HCT116 (cell line): Measurements from ENCODE around the gene TTC23L. TPM values are rescaled to one million over a fixed set of nuclear protein-coding genes. Genes with fewer than 3 reads are reported as not detected.

Experiments
- ATAC-seq: fragments of 200-7000 bp; cut with Tn5 transposase; 2 replicates; pipeline ENCODE4 v1.9.1; 2020; ENCODE audit warnings: mild to moderate bottlenecking, moderate library complexity
- BruUV-seq: library from RNA; stranded (reverse); fragments of 400-500 nt; replicated peaks from 2 replicates; lab custom pipeline; 2021; lab: Mats Ljungman, UMichigan
- CTCF ChIA-PET: fragments of 300-600 bp; sonication (Branson Sonifier 250); formaldehyde crosslinking; loops from one replicate; lab custom pipeline; 2021; ENCODE audit warnings: antibody characterized with exemption; lab: Charles Lee
- POLR2A ChIA-PET: fragments of 300-600, 350-600 bp; sonication (Branson Sonifier 250); formaldehyde crosslinking; loops from one replicate; lab custom pipeline; 2021; ENCODE audit warnings: antibody characterized with exemption; lab: Charles Lee
- RAD21 ChIA-PET, 2 experiments: fragments of 300-600 bp; sonication (Branson Sonifier 250); formaldehyde crosslinking; loops; one replicate each; lab custom pipeline; 2023; ENCODE audit warnings: low total read pairs in 2 of 2; ENCODE audit not compliant: uncharacterized antibody in 2 of 2, unreplicated experiment in 2 of 2, low non-redundant PET in 1 of 2; lab: Charles Lee
- DNase-seq: peaks from one replicate; pipeline ENCODE4 v3.0.0-alpha.2; 2010; ENCODE audit warnings: low read depth, low spot score
- H2AFZ ChIP-seq: fragments of 200-600 bp; shearing (Covaris generic), sonication (generic); 2 replicates; pipeline ENCODE4 v1.6.1; 2017; ENCODE audit warnings: low read depth, mixed run types, mixed read lengths, antibody characterized with exemption, low read length; ENCODE audit not compliant: poor library complexity, severe bottlenecking
- H3K27ac ChIP-seq: 2 replicates; pipeline ENCODE4 v1.5.1; 2012; ENCODE audit warnings: low read depth, low read length
- H3K27me3 ChIP-seq: fragments of 200-600 bp; sonication (generic); 2 replicates; pipeline ENCODE4 v1.6.1; 2016; ENCODE audit warnings: mixed run types, low read length, mixed read lengths; ENCODE audit not compliant: insufficient read depth
- H3K36me3 ChIP-seq, 2 experiments: fragments of 200-500 bp in 1 of 2; fragments of 200-600 bp in 1 of 2; sonication (Bioruptor generic) in 1 of 2; sonication (generic) in 1 of 2; 2 replicates each; pipeline versions ENCODE4 v1.5.1 to v1.6.1; 2014 to 2016; ENCODE audit warnings: low read length in 2 of 2, inconsistent platforms in 1 of 2, mixed read lengths in 1 of 2, mixed run types in 1 of 2; ENCODE audit not compliant: insufficient read depth in 2 of 2, control insufficient read depth in 1 of 2
- H3K4me1 ChIP-seq, 2 experiments: fragments of 200-600 bp in 1 of 2; sonication (generic) in 1 of 2; 2 replicates each; pipeline versions ENCODE4 v1.5.1 to v1.6.1; 2012 to 2017; ENCODE audit warnings: low read length in 2 of 2, inconsistent platforms in 1 of 2, mild to moderate bottlenecking in 1 of 2, mixed read lengths in 1 of 2, mixed run types in 1 of 2, moderate library complexity in 1 of 2; ENCODE audit not compliant: insufficient read depth in 2 of 2, control insufficient read depth in 1 of 2
- H3K4me2 ChIP-seq: fragments of 200-600 bp; sonication (generic); 2 replicates; pipeline ENCODE4 v1.6.1; 2017; ENCODE audit warnings: mixed run types, low read length, mixed read lengths
- H3K4me3 ChIP-seq, 2 experiments: fragments of 200-600 bp in 1 of 2; sonication (generic) in 1 of 2; replicated peaks in 1 of 2; 2 replicates each; pipeline ENCODE4 v1.5.1; 2011 to 2016; ENCODE audit warnings: low read length in 2 of 2, control low read depth in 1 of 2, low read depth in 1 of 2, mild to moderate bottlenecking in 1 of 2, mixed read lengths in 1 of 2, mixed run types in 1 of 2
- H3K79me2 ChIP-seq: fragments of 200-600 bp; sonication (generic); 2 replicates; pipeline ENCODE4 v1.6.1; 2017; ENCODE audit warnings: mild to moderate bottlenecking, mixed run types, low read length, moderate library complexity, mixed read lengths; ENCODE audit not compliant: insufficient read depth
- H3K9ac ChIP-seq: fragments of 200-600 bp; sonication (generic); 2 replicates; pipeline ENCODE4 v1.6.1; 2016; ENCODE audit warnings: low read length, mixed read lengths
- H3K9me2 ChIP-seq: fragments of 200-600 bp; sonication (generic), shearing (Covaris generic); 2 replicates; pipeline ENCODE4 v1.6.1; 2017; ENCODE audit warnings: mixed run types, mild to moderate bottlenecking, moderate library complexity; ENCODE audit not compliant: insufficient read depth
- H3K9me3 ChIP-seq, 2 experiments: fragments of 200-500 bp in 1 of 2; fragments of 200-600 bp in 1 of 2; sonication (Bioruptor generic) in 1 of 2; sonication (generic) in 1 of 2; 2 replicates each; pipeline ENCODE4 v1.6.1; 2014 to 2017; ENCODE audit warnings: low read length in 2 of 2, mixed read lengths in 2 of 2, inconsistent platforms in 1 of 2, low read depth in 1 of 2, mild to moderate bottlenecking in 1 of 2, mixed run types in 1 of 2, moderate library complexity in 1 of 2; ENCODE audit not compliant: control insufficient read depth in 1 of 2, insufficient read depth in 1 of 2
- H4K20me1 ChIP-seq: fragments of 200-600 bp; sonication (generic), shearing (Covaris generic); 2 replicates; pipeline ENCODE4 v1.6.1; 2017; ENCODE audit warnings: mixed run types, mild to moderate bottlenecking, moderate library complexity; ENCODE audit not compliant: insufficient read depth
- CEBPB ChIP-seq: IDR thresholded peaks from 2 replicates; pipeline ENCODE4 v1.6.1; 2012; ENCODE audit warnings: low read depth
- CTCF ChIP-seq, 3 experiments: fragments of 200-600 bp in 1 of 3; sonication (generic) in 1 of 3; IDR thresholded peaks in 2 of 3; conservative IDR thresholded peaks in 1 of 3; 2 replicates each; pipeline ENCODE4 v1.5.1; 2012 to 2017; ENCODE audit warnings: low read depth in 2 of 3, low read length in 2 of 3, antibody characterized with exemption in 1 of 3, borderline replicate concordance in 1 of 3, control low read depth in 1 of 3, mild to moderate bottlenecking in 1 of 3, mixed read lengths in 1 of 3, mixed run types in 1 of 3, moderate library complexity in 1 of 3; ENCODE audit not compliant: insufficient read depth in 1 of 3
- EGR1 ChIP-seq: IDR thresholded peaks from 2 replicates; pipeline ENCODE4 v1.6.1; 2012; ENCODE audit warnings: low read depth
- ELF1 ChIP-seq: IDR thresholded peaks from 2 replicates; pipeline ENCODE4 v1.6.1; 2012; ENCODE audit warnings: low read depth, borderline replicate concordance
- EZH2 ChIP-seq: fragments of 200-600 bp; sonication (generic); IDR thresholded peaks from 2 replicates; pipeline ENCODE4 v1.6.1; 2017; ENCODE audit warnings: antibody characterized with exemption, mixed run types
- EZH2phosphoT487 ChIP-seq: fragments of 200-600 bp; IDR thresholded peaks from 2 replicates; pipeline ENCODE4 v1.6.1; 2018; ENCODE audit warnings: antibody characterized with exemption, borderline replicate concordance
- FOSL1 ChIP-seq: IDR thresholded peaks from 2 replicates; pipeline ENCODE4 v1.6.1; 2012; ENCODE audit warnings: low read depth
- JUND ChIP-seq: IDR thresholded peaks from 2 replicates; pipeline ENCODE4 v1.6.1; 2012
- MAX ChIP-seq: IDR thresholded peaks from 2 replicates; pipeline ENCODE4 v1.6.1; 2012
- POLR2A ChIP-seq: IDR thresholded peaks from 2 replicates; pipeline ENCODE4 v1.7.0; 2011; ENCODE audit warnings: borderline replicate concordance; ENCODE audit not compliant: insufficient read depth, insufficient read length; ENCODE audit errors: extremely low read depth
- POLR2AphosphoS5 ChIP-seq: IDR thresholded peaks from 2 replicates; pipeline ENCODE4 v1.6.1; 2011; ENCODE audit warnings: mild to moderate bottlenecking, low read depth, low read length, moderate library complexity
- REST ChIP-seq: IDR thresholded peaks from 2 replicates; pipeline ENCODE4 v1.6.1; 2012; ENCODE audit warnings: low read depth
- SIN3A ChIP-seq: IDR thresholded peaks from 2 replicates; pipeline ENCODE4 v1.6.1; 2012; ENCODE audit warnings: low read depth
- SP1 ChIP-seq: IDR thresholded peaks from 2 replicates; pipeline ENCODE4 v1.6.1; 2012; ENCODE audit warnings: low read depth
- SRF ChIP-seq: IDR thresholded peaks from 2 replicates; pipeline ENCODE4 v1.6.1; 2012; ENCODE audit warnings: low read depth
- TCF7L2 ChIP-seq: IDR thresholded peaks from 2 replicates; pipeline ENCODE4 v1.7.0; 2011; ENCODE audit warnings: borderline replicate concordance, inconsistent platforms; ENCODE audit not compliant: insufficient read depth, insufficient read length; ENCODE audit errors: extremely low read depth
- ZBTB33 ChIP-seq: IDR thresholded peaks from 2 replicates; pipeline ENCODE4 v1.6.1; 2011; ENCODE audit warnings: mild to moderate bottlenecking, low read length, moderate library complexity; ENCODE audit not compliant: insufficient replicate concordance; ENCODE audit errors: extremely low read depth
- ZFX ChIP-seq: fragments of 450-650 bp; IDR thresholded peaks from 2 replicates; pipeline ENCODE4 v1.6.1; 2017
- ZNF274 ChIP-seq: fragments of 200-500 bp; sonication (Bioruptor generic); IDR thresholded peaks from 2 replicates; pipeline ENCODE4 v1.6.1; 2014; ENCODE audit warnings: mild to moderate bottlenecking, low read depth, low read length, inconsistent platforms
- intact Hi-C: fragments of 100-400 bp; cut with micrococcal nuclease; formaldehyde crosslinking; loops from 2 replicates; pipeline ENCODE4 v1.10.0; 2022
- total RNA-seq: library from RNA; stranded (reverse); gene quantifications from one replicate; pipeline ENCODE4 v1.2.1, GENCODE V29; 2021; ENCODE audit not compliant: unreplicated experiment

TTC23L gene
- total RNA-seq, 1 experiment from 2014 or later: 1.0 TPM

GRCh38 chr5:34842554-34842953 lies 3.6 kb downstream of the TTC23L start:
- Histone ChIP-seq H3K4me1 (peaks cover 4 to 15% of the 10 kb centered on the region in 2 experiments; a peak in 3 of 4 replicates), H3K27ac (no peak overlapping the region), H3K36me3 (no peaks in the 10 kb centered on the region), H3K9ac (no peak overlapping the region), H2AFZ (no peak overlapping the region), H3K4me2 (no peak overlapping the region), H3K9me2 (no peaks in the 10 kb centered on the region)
- RAD21 ChIA-PET: no interaction called here
- BruUV-seq: no TSS peak
- DNase-seq: no peak
- TF ChIP-seq ZBTB33: no peak
- no peak for TF ChIP-seq POLR2AphosphoS5
- TF ChIP-seq FOSL1: no peak
- no peak for TF ChIP-seq POLR2A
- no peak for TF ChIP-seq SIN3A
- TF ChIP-seq EGR1: no peak
- no peak for TF ChIP-seq EZH2
- TF ChIP-seq ZFX: no peak
- no peak for TF ChIP-seq EZH2phosphoT487
- TF ChIP-seq SP1: no peak
- no peak for TF ChIP-seq REST
- TF ChIP-seq ELF1: no peak
- TF ChIP-seq CEBPB: no peak
- no peak for TF ChIP-seq CTCF (IDR thresholded peaks at IDR 0.05 in 2 of 3, conservative IDR thresholded peaks at IDR 0.05 in 1 of 3; ENCODE audit: borderline replicate concordance in 1 of 3, insufficient read depth in 1 of 3, low read depth in 2 of 3, low read length in 2 of 3)
- no peak for TF ChIP-seq ZNF274
- TF ChIP-seq JUND: no peak
- TF ChIP-seq SRF: no peak
- no peak for TF ChIP-seq TCF7L2
- TF ChIP-seq MAX: no peak
- TF ChIP-seq, all 23 proteins: peak for 0
- Histone ChIP-seq H3K9me3 (no peaks in the 10 kb centered on the region), H3K79me2 (no peaks in the 10 kb centered on the region), H3K27me3 (no peaks in the 10 kb centered on the region), H4K20me1 (no peaks in the 10 kb centered on the region), H3K4me3 (no peak overlapping the region)
- ChIA-PET POLR2A (no interaction called here), CTCF (no interaction called here)
- ATAC-seq: no peak
- intact Hi-C loops: no loop called here
